ENCODE results near the gene SLC6A4.
"Not testable (repeated sequence)": the region's sequence is repeated elsewhere in the genome, so short reads cannot be mapped to it uniquely, and the experiment has no call there.

Gene SLC6A4

GRCh38 chr17:30165960-30166359, 69.5 kb downstream of the SLC6A4 start:
- DNase-seq, result no peak

DNA sequence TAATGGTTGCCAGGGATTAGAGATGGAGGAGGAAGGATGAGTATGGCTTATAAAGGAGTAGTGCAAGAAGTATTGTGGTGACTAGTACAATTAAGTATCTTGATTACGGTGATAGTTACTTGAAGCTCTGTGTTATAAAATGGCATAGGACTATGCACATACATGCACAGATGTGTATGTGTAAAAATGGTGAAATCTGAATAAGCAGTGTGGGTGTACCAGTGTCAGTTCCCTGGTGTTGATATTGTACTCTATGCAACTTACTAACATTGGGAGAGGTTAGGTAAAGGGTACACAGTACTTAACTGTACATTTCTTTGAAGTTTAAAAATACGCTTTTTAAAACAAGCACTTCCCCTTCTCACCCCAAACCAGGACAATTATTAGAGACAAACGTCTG, 70.3 kb downstream of the SLC6A4 start:
- no peak for DNase-seq

DNA sequence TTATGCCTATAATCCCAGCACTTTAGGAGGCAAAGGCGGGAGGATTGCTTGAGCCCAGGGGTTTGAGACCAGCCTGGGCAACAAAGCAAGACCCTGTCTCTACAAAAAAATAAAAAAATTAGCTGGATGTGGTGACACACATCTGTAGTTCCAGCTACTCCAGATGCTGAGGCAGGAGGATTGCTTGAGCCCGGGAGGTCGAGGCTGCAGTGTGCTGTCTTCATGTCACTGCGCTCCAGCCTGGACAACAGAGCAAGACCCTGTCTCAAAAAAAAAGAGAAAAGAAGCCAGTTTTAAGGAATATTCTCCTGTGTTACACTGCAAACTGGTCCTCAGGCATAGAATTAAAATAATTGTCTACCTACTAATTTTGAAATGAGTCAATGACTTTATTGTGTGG, 71.0 kb downstream of the SLC6A4 start:
- DNase-seq, result no peak

GRCh38 chr17:30161601-30162000, 73.9 kb downstream of the SLC6A4 start:
- no peak for DNase-seq

DNA sequence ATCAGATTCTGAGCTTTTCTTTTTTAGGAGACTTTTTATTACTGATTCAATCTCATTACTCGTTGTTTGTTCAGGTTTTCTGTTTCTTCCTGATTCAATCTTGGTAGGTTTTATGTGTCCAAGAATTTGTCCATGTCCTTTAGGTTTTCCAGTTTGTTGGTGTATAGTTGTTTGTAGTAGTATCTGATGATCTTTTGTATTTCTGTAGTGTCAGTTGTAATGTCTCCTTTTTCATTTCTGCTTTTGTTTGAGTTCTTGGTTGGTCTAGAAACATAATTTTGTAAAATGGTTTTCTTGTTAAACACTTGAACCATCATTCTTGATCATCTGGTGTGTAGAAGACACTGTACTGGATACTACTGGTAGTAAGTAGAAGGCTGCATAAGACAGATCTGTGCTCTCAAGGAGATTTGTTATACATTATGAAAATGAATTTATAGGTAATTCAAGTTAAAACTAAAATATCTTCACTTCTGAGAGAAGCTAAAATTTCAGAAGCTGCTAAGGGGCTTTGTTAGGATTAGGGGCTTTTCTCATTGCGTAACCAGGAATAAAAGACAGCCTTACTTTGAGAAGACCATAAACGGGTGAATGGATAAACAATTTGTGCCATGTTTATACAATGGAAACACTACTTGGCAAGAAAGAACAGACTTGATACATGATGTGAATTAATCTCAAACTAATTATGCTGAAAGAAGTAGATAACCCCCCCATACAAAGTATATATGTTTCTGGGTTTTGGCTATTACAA, 74.9 kb downstream of the SLC6A4 start:
- DNase-seq, result no peak

- no peak for DNase-seq
Measured at GRCh38 chr17:30158896-30159625, 76.4 kb downstream of the SLC6A4 start.

GRCh38 chr17:30155389-30155788, 80.1 kb downstream of the SLC6A4 start:
- no peak for DNase-seq

- no peak for DNase-seq
Measured at GRCh38 chr17:30153463-30153862, 82.0 kb downstream of the SLC6A4 start.

DNA sequence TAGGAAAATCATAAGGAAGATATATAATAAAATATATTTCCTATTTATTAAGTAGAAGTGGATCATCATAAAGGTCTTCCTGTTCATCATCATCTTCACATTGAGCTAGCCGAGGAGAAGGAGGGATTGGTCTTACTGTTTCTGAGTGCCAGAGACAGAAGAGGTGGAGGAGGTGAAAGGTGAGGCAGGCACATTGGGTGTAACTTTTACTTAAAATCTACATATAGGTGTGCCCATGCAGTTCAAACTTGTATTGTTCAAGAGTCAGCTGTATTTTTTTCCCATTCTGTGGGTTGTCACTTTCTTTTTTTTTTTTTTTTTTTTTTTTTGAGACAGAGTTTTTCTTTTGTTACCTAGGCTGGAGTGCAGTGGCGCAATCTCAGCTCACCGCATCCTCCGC, 84.0 kb downstream of the SLC6A4 start:
- DNase-seq, result no peak

DNA sequence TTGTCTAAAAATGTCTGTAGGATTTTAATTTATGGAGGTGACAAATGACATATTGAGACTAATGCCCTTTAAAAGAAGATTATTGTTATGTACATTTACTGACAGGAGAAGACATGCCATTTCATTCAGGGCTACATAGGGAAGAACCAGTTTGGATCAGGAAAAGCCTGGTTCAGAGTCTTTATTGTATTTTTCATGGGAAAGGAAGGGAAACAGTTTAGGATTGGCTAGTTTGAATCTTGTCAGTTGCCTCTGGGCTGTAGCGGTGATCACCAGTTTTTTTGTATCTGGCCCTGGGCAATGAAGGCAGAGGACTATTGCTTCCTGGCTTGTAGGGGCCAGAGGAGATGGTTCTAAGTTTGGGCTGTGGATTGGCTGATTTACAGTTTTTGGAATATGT, 87.1 kb downstream of the SLC6A4 start:
- DNase-seq, result no peak

DNA sequence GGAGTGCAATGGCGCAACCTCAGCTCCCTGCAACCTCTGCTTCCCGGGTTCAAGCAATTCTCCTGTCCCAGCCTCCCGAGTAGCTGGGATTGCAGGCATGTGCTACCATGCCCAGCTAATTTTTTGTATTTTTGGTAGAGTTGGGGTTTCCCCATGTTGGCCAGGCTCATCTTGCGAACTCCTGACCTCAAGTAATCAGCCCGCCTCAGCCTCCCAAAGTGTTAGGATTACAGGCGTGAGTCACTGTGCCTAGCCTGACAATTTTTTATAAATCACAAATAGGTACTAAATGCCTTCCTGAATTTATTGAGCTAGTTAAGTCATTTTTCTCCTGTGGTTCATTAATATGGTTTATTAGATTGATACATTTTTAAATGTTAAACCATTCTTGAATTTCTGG, 87.6 kb downstream of the SLC6A4 start:
- DNase-seq, result not testable (repeated sequence)

All from activated naive CD4-positive, alpha-beta T cell treated with anti-CD3 and anti-CD28 coated beads, Interleukin-2, amount 50 U/mL, for 16 hours (primary cell).